Hematopoietic multipotent progenitor cell treated with erythropoietin and hydrocortisone succinate and interleukin-3 and kit ligand, for 8 days (in vitro differentiated cells): ENCODE results near the gene RAD23A.
"Not testable (repeated sequence)": the region's sequence is repeated elsewhere in the genome, so short reads cannot be mapped to it uniquely, and the experiment has no call there.

ENCODE experiments used
- DNase-seq: peaks from one replicate; pipeline ENCODE4 v3.0.0-alpha.2; 2015

RAD23A gene

DNA sequence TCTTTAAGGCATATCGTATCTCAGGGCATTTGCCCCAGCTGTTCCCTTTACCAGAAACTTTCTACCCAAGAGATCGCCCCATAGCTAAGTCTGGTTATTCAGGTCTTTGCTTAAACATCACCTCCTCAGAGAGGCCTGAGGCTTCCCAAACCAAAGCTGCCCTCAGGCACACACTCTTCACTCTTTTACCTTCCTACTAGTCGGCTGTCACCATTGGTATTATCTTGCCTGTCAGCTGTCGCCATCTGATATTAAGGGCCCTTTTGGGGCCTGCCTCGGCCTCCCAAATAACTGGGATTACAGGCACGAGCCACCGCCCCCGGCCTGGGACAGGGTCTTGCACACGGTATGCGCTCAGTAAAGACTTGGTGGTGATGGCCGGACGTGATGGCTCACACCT is 10.3 kb downstream of the RAD23A start:
- DNase-seq, result peak; percentile 54

DNA sequence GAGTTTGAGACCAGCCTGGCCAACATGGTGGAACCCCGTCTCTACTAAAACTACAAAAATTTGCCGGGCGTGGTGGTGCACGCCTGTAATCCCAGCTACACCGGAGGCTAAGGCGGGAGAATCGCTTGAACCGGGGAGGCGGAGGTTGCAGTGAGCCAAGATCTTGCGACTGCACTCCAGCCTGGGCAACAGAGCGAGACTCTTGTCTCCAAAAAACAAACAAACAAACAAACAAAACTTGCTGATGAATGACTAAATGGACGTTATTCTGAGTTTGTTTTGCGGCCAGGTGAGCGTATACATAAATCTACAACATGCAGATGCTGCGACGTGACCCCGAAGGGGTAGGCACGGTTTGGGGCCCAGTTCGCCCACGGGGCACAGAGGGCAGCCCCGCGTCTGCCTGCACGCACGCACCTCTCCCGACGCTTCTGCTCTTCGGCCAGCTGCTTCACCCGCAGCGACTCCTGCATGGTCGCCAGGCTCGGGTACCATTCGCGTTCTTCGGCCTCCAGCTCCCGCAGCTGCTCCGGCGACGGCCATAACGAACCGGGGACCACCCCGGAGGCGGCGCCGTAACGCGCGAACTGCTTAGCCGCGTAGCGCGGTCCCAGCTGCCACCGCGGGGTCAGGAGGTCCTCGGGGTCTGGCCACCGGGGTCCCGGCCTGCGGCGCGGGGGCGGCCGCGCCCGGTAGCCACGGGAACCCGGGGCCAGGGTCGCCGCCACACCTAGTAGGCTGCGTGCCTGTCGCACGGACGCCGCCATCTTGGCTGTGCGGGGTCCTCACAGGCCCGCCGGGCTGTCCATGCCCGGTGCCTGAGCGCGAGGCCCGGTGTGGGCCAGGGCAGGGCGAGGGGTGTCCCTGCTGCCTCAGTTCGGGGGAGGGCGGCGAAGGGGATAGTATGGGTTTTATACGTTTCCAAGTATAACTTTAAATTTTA is 11.1 kb downstream of the RAD23A start, which contains the start of gene GADD45GIP1:
GADD45GIP1 (minus strand) TSS at position 778 of the 943 bp plus-strand sequence; CDS start at position 767, 11 bp downstream.
- peak; percentile 86 for DNase-seq

DNA sequence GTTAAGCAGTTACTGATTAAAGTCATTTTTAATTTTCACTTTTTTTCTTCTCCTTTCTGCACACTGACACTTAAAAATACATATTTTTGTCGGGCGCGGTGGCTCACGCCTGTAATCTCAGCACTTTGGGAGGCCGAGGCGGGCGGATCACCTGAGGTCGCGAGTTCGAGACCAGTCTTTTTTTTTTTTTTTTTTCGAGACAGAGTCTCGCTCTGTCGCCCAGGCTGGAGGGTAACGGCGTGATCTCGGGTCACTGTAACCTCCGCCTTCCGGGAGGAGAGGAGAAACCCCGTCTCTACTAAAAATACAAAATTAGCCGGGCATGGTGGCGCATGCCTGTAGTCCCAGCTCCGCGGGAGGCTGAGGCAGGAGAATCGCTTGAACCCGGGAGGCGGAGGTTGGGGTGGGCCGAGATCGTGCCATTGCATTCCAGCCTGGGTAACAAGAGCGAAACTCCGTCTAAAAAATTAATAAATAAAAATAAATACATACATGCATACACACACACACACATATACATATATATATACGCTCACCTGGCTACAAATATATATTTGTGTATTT is 11.8 kb downstream of the RAD23A start:
- not testable (repeated sequence) for DNase-seq

DNA sequence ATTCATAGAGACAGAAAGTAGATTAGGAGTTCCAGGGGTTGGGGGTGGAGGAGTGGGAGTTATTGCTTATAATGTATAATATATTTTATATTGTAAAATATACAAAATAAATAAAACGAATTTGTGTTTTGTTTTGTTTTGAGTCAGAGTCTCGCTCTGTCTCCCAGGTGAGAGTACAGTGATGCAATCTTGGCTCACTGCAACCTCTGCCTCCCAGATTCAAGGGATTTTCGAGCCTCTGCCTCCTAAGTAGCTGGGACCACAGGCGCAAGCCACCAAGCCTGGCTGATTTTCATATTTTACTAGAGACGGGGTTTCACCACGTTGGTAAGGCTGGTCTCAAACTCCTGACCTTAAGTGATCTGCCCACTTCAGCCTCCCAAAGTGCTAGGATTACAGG is 13.8 kb downstream of the RAD23A start:
- DNase-seq, result no peak

DNA sequence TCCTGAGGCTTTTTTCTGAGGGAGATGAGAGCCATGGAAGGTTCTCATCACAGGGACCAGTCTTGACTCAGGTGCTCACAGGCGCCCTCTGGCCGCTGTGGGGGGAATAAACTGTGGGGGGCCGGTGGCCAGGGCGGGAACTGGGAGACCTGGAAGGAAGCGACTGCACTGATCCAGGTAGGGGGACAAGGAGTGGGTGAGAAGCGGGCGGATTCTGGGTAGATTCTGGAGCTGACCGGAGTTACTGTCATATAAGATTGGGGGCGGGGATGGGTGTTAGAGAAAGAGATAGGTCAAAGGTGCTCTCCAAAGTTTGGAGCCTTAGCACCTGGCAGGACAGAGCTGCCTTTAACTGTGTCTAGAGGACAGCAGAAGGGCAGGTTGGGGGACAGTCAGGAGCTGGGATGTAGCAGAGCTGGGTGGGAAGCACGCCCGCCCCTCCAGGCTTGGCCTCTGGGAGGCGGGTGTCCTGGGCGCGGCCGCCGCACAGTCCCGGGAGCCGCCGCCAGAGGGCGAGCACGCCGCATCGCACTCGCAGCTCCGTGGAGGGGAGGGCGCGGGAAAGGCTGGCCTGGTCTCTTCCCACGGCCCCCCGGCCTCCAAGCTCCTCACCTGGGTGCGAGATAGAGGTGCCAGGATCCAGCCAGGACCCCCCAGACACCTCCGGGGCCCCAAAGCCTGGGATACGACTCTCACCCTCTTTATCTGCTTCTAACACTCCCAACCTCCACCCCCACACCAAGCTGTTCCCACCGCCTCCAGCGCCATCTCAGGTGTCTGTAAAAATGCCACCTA is 19.6 kb downstream of the RAD23A start:
- peak; percentile 91 for DNase-seq

DNA sequence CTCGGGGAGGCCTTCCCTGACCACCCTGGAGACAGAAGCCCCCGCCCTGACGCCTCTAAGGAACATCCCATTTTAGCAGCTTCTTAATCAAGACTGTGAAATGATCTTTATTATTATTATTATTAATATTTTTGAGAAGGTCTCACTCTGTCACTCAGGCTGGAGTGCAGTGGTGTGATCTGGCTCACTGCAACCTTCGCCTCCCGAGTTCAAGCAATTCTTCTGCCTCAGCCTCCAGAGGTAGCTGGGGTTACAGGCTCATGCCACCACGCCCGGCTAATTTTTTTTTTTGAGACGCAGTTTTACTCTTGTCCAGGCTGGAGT is 20.1 kb downstream of the RAD23A start:
- DNase-seq, result no peak

DNA sequence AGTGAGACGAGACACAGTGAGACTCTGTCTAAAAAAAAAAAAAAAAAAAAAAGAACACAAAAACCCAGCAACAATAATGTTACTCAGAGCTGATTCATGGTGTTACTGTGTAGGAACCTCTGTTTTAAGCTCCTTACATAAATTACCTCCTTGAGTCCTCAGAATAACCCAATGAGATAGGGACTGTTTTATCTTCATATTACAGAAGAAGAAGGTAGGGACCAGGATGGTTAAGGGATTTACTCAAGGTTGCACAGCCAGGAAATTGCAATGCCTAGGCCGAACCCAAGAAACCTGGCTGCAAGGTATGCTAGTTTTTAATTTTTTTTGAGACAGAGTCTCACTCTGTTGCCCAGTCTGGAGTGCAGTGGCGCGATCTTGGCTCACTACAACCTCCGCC is 22.2 kb downstream of the RAD23A start:
- DNase-seq, result no peak

DNA sequence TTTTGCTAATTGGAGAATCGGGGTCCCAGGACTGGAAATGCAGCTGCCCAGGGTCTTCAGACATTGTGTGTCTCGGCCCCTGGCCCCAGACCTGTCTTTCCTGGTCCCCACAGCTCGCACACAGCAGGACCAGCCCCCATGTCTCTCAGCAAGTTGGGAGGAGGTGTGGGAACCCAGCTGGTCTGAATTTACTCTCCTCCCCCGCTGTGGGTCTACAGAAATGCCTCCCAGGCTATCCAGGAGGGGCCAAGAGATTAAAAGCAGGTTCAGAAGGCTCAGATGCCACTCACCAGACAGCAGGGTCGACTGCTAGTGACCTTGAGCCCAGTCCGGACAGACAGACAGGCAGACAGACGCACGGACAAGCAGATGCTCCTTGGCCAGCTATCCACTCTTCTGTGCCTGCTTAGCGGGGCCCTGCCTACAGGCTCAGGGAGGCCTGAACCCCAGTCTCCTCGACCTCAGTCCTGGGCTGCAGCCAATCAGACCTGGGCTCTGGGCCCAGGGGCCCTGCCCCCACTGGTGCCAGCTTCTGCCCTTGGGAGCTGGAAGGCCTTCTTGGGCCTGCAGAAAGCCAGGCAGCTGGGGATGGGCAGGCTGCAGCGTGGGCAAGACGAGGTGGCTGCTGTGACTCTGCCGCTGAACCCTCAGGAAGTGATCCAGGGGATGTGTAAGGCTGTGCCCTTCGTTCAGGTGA is 23.8 kb downstream of the RAD23A start, which contains the start of gene DAND5:
DAND5 (plus strand) TSS at position 285 of the 697 bp plus-strand sequence; CDS start at position 370, 85 bp downstream.
- DNase-seq, result peak; percentile 51

DNA sequence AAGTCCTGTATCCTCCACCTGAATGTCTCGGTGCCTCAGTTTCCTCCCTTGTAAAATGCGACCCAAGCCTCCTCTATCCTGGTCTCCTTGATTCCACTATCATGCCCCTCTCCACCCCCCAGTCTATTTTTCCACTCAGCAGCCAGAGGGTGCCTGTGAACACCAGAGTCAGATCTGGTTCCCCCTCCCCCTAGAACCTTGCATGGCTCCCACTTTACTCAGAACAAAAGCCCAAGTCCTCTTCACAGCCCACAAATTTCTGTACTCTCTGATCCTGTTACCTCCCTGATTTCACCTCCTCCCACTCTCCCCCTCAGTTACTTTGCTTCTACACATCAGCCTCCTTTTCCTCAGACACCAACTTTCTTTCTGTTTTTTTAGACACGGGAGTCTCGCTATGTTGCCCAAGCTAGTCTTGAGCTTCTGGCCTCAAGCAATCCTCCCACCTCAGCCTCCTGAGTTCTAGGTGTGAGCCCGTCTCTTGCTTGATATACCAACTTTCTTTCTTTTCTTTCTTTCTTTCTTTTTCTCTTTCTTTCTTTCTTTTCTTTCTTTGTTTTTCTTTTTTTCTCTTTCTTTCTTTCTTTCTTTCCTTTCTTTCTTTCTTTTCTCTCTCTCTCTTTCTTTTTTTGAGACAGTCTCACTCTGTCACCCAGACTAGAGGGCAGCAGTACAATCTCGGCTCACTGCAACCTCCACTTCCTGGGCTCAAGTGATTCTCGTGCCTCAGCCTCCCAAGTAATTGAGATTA is 24.6 kb downstream of the RAD23A start:
- DNase-seq, result no peak

DNA sequence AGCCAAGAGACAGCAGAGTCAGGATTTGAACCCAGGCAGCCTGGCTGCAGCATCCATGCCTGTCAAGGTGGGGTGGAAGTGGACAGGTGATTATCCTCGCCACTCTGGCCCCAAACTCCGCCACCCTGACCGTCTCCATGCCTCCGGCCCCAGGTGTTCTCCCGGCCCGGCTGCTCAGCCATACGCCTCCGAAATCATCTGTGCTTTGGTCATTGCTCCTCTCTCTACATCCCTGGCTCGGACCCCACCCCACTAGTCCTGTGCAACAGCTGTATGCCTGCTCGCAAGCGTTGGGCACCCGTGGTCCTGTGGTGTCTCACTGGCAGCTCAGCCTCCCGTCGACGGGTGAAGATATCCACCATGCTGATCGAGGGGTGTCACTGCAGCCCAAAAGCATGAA is 27.6 kb downstream of the RAD23A start:
- DNase-seq, result no peak

DNA sequence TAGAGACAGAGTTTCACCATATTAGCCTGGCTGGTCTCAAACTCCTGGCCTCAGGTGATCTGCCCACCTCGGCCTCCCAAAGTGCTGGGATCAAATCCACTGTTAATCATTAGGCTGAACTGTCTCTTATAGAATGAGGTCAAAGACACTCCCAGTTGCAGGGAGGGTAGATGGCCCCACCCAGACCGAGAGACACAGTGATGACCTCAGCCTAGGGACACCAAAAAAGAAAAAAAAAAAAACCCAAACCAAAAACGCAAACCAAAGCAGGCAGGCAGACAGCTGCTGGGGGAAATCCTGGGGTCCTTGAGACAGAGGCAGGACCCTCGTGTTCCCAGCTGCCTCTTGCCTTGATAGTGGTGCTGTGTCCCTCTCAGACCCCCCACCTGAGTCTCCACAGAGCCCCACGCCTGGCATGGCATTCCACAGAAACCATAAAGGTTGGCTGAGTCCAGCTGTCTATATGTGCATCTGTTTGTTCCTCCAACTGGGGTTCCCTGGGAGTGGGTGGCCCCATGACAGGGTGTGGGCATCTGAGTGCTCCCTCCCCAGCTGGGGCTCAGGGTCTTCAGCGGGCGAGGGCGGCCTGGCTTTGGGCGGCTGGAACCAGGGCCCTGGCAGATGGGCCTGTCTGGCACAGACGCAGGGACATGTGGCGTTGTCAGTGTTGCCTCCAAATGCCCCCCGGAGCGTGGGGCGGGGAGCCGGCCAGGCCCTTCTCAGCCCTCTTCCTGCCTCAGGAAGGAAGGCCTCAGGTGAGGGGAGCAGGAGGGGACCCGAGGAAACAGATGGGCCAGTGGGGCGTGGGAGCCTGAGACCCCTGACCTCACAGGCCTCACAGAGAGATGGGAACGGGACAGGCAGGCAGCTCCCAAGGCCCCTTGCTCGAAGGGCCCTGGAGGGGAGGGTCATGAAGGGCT is 28.9 kb downstream of the RAD23A start:
- DNase-seq, result peak; percentile 76

DNA sequence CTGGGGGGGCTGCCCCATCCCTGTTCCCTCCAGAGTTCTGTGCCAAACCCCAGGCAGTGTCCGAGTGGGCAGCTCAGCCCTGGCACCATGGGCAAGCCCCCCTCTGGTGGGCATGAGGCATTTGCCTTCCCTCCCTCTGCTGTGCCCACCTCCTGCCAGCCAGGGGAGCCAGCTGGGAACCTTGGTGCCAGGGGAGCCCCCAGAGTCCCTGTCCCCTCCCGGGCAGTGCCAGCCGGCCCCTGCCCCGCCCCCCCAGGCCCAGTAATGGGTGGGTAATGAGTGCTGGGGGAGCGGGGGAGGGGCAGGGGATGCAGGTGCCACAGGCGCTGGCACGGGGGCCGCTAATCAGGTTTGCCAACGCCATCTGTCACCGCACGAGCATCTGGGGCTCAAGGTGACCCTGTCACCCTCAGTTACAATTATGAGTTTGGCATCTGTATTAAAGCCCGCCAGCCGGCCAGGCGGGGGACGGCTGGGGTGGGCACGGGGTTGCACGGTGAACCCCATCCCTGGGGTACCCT is 29.6 kb downstream of the RAD23A start:
- DNase-seq, result no peak

DNA sequence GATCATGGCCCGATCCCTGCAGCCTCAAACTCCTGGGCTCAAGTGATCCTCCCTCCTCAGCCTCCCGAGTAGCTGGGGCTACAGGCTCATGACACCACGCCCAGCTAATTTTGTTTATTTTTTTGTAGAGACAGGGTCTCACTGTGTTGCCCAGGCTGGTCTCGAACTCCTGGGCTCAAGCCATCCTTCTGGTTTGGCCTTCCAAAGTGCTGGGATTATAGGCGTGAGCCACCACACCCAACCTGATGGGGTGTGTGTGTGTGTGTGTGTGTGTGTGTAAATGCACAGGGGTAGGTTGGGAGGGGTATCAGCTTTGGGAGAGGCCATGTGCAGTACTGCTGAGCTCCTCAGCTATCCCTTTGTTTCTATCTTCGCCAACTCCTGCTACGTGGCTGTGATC is 30.4 kb downstream of the RAD23A start:
- not testable (repeated sequence) for DNase-seq

DNA sequence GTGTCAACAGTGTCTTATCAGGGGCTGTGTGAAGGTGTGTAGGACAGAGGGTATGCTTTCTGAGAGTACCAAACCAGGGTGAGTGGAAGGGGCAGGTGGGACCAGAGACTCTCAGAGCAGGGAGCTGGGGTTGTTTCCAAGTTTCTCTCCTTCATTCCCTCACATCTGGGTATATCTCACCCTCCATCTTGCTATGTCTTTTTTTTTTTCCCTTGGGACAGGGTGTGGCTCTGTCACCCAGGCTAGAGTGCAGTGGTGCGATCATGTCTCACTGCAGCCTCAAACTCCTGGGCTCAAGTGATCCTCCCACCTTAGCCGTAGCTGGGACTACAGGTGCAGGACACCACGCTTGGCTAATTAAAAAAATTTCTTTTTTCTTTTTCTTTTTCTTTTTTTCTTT is 34.3 kb downstream of the RAD23A start:
- DNase-seq, result no peak

DNA sequence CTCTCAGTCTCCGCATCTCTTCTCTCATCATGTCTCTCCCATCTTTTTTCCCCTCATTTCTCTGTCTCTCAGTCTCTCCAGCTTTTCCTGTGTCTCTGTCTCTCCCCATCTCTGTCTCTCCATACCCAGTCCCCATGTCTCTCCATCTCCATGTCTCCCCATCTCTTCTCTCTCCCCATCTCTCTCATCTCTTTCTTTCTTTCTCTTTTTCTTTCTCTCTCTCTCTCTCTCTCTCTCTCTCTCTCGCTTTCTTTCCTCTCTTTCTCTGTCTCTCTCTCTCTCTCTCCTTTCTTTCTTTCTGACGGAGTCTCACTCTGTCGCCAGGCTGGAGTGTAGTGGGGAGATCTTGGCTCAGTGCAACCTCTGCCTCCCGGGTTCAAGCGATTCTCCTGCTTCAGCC is 37.0 kb downstream of the RAD23A start:
- no peak for DNase-seq

DNA sequence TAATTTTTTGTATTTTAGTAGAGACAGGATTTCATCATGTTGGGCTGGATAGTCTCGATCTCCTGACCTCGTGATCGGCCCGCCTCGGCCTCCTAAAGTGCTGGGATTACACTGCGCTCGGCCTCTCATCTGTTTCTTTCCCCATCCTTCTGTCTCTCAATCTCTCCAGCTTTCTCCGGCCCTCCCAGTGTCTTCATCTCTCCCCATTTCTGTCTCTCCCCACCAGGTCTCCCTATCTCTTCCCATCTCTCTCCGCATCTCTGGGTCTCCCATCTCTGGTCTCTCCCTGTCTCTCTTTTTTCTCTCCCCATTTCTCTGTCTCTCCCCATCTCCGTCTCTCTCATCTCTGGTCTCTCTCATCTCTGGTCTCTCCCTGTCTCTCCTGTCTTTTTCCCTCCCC is 37.4 kb downstream of the RAD23A start:
- no peak for DNase-seq

DNA sequence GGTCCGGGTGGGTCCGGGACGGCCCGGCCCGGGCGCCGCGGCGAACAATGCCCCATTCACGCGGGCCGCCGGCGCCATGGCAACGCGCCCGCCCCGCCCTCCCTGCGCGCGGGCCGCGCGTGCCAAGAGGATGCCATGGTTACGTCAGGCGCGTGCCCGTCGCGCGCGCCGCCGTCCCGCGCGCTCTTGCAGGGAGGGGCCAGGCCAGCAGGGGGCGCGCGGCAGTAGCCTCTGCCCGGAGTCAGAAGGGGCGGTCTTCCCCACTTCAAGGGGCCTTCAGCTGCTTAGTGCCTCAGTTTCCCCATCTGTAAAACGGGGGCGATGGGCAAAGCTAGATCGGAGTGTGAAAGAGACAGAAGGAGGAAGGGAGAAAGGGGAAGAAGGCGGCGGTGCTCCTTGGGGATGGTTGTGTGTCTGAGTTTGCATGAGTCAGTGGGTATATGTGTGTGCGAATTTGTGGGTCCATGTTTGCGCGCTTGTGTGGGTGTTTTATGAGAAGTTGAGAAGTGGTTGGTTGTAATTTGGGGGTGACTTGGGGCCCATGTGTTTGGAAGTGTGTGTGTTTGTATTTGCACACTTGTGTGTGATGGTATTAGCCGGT is 38.0 kb downstream of the RAD23A start:
- DNase-seq, result peak; percentile 76

DNA sequence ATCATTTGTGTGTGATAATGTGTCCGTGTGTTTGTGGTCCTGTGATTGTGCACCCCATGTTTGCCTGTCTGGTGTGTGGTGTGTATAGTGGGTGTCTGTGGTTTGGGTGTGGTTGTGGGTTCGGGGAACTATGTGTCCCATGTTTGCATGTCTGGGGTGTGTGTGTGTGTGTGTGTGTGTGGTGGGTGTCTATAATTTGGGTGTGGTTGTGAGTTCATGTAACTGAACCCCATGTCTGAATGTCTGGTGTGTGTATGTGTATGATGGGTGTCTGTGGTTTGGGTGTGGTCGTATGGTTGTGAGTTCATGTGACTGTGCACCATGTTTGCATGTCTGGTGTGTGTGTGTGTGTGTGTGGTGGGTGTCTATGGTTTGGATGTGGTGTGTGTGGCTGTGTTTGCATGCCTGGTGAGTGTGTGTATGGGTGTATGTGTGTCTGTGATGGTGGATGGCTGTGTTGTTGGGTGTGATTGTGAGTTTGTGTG is 38.5 kb downstream of the RAD23A start:
- peak; percentile 53 for DNase-seq

DNA sequence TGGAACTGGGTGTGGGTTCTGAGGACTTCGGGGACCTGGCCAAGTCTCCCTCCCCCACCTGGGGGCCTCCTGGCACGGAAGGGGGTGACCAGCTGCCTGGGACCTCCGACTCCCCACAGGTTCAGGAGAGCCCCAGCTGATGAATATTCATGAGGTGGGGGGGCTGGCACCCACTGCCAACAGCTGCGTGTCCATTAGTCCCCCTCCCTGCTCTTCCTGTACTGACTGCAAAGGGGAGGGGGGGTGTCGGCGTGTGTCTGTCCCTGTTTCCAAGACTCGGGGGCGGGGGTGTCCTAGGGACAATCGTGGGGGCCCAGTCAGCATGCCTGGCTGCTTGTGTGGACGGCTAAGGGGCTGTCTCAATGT is 39.0 kb downstream of the RAD23A start:
- no peak for DNase-seq
